Chondrocyte (in vitro differentiated cells): ENCODE measurements around the gene SLC25A48. TPM values are rescaled to one million over a fixed set of nuclear protein-coding genes. Genes with fewer than 3 reads are reported as not detected.

ENCODE experiments used
- DNase-seq: peaks from one replicate; pipeline ENCODE4 v3.0.0; 2021; ENCODE audit warnings: mixed read lengths, low spot score
- H3K27ac Mint-ChIP-seq: one replicate; pipeline ENCODE4 v1.8.0; 2021; ENCODE audit warnings: mild to moderate bottlenecking, moderate library complexity, mixed read lengths; ENCODE audit not compliant: unreplicated experiment
- H3K27me3 Mint-ChIP-seq: 2 replicates; pipeline ENCODE4 v1.8.0; 2021; ENCODE audit warnings: low read depth, mixed read lengths
- H3K36me3 Mint-ChIP-seq: 2 replicates; pipeline ENCODE4 v1.8.0; 2021; ENCODE audit warnings: low read depth, mixed read lengths
- H3K4me1 Mint-ChIP-seq: 2 replicates; pipeline ENCODE4 v1.8.0; 2021; ENCODE audit warnings: low read depth, mild to moderate bottlenecking, mixed read lengths
- H3K4me3 Mint-ChIP-seq: one replicate; pipeline ENCODE4 v1.8.0; 2021; ENCODE audit warnings: mild to moderate bottlenecking, moderate library complexity, mixed read lengths; ENCODE audit not compliant: unreplicated experiment
- H3K9me3 Mint-ChIP-seq: 2 replicates; pipeline ENCODE4 v1.8.0; 2021; ENCODE audit warnings: low read depth, mixed read lengths
- total RNA-seq: library from RNA; stranded (reverse); gene quantifications from 3 replicates; pipeline ENCODE4 v1.2.1, GENCODE V29; 2021
- TF ChIP-seq, protein P1 (sequence below): fragments of 200-600 bp; sonication (generic); IDR thresholded peaks from 2 replicates; pipeline ENCODE4 v1.5.0; 2021; ENCODE audit warnings: antibody characterized with exemption, mild to moderate bottlenecking, moderate library complexity

Gene SLC25A48
- total RNA-seq, 1 donor from 2014 or later = not detected

GRCh38 chr5:135881819-135882218 lies 47.4 kb downstream of the SLC25A48 start:
- H3K36me3 Mint-ChIP-seq = no peaks in the 10 kb centered on the region
- no peak for DNase-seq
- no peaks in the 10 kb centered on the region for H3K9me3 Mint-ChIP-seq
- TF ChIP-seq, protein P1, sequence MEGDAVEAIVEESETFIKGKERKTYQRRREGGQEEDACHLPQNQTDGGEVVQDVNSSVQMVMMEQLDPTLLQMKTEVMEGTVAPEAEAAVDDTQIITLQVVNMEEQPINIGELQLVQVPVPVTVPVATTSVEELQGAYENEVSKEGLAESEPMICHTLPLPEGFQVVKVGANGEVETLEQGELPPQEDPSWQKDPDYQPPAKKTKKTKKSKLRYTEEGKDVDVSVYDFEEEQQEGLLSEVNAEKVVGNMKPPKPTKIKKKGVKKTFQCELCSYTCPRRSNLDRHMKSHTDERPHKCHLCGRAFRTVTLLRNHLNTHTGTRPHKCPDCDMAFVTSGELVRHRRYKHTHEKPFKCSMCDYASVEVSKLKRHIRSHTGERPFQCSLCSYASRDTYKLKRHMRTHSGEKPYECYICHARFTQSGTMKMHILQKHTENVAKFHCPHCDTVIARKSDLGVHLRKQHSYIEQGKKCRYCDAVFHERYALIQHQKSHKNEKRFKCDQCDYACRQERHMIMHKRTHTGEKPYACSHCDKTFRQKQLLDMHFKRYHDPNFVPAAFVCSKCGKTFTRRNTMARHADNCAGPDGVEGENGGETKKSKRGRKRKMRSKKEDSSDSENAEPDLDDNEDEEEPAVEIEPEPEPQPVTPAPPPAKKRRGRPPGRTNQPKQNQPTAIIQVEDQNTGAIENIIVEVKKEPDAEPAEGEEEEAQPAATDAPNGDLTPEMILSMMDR = no peak
- no peaks in the 10 kb centered on the region for H3K4me1 Mint-ChIP-seq
- no peak overlapping the region for H3K27ac Mint-ChIP-seq
- no peak overlapping the region for H3K4me3 Mint-ChIP-seq
- peaks cover 37% of the 10 kb centered on the region for H3K27me3 Mint-ChIP-seq

- TF ChIP-seq, protein P1 = no peak
Observed at GRCh38 chr5:135883026-135883425, 48.6 kb downstream of the SLC25A48 start.

DNA sequence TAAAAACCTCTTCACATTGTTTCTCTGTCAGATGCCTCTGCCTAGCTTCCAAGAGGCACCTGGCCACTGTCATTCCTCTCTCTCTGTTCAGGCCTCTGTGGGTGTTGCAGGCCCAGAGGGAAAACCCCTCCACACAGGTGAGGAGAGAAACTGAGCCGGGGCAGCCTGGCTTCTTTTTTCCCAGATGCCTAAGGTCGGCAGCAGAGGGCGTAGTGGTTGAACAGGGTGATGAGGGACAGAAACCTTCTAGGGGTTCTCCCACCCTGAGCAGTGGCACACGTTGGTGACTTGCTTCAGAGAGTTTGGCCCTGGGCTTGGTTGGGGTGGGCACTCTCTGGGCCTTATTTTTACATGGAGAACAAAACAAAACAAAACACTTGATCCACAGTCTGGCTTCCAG lies 49.0 kb downstream of the SLC25A48 start:
- TF ChIP-seq, protein P1 = peak; percentile 19
- Mint-ChIP-seq H3K9me3 (no peaks in the 10 kb centered on the region), H3K4me3 (no peak overlapping the region), H3K27me3 (peaks cover 33% of the 10 kb centered on the region), H3K36me3 (no peaks in the 10 kb centered on the region), H3K4me1 (peaks cover 9% of the 10 kb centered on the region), H3K27ac (no peak overlapping the region)
- DNase-seq = no peak

More at GRCh38 chr5:135883026-135883425, 48.6 kb downstream of the SLC25A48 start:
- Mint-ChIP-seq H3K36me3 (no peaks in the 10 kb centered on the region), H3K27ac (no peak overlapping the region), H3K4me1 (peaks cover 6% of the 10 kb centered on the region), H3K27me3 (peaks cover 33% of the 10 kb centered on the region), H3K4me3 (no peak overlapping the region), H3K9me3 (no peaks in the 10 kb centered on the region)
- DNase-seq = no peak

GRCh38 chr5:135885031-135885430 lies 50.6 kb downstream of the SLC25A48 start:
- Mint-ChIP-seq H3K27ac (no peak overlapping the region), H3K27me3 (peaks cover 33% of the 10 kb centered on the region), H3K4me3 (no peak overlapping the region), H3K4me1 (peaks cover 9% of the 10 kb centered on the region), H3K36me3 (no peaks in the 10 kb centered on the region), H3K9me3 (no peaks in the 10 kb centered on the region)
- TF ChIP-seq, protein P1 = no peak
- DNase-seq = no peak

DNA sequence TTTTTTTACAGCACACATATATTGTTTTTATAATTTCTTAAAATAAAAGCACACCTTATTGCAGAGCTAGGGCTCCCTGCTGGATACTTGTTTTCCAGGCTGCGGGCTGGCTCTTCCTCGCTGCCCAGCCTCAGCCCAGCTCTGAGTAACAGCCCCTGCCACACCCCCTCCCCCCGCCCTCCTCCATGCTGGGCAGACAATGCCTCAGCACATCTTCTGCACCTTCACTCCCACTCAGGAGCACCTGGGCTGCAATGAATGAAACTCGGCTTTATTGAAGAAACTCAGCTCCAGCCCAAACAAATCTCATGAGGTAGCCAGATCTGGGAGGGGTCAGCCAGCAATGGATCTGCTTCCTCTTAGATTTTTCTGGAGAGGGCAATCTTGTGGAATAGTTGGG lies 51.7 kb downstream of the SLC25A48 start:
- no peaks in the 10 kb centered on the region for H3K36me3 Mint-ChIP-seq
- no peak overlapping the region for H3K4me3 Mint-ChIP-seq
- H3K4me1 Mint-ChIP-seq = peaks cover 9% of the 10 kb centered on the region
- DNase-seq = no peak
- no peaks in the 10 kb centered on the region for H3K9me3 Mint-ChIP-seq
- TF ChIP-seq, protein P1 = no peak
- peaks cover 27% of the 10 kb centered on the region for H3K27me3 Mint-ChIP-seq
- H3K27ac Mint-ChIP-seq = no peak overlapping the region
